OCI-LY1 (cell line): ENCODE measurements around the gene PDK2.

Source experiments
- H2AFZ ChIP-seq: fragments of 200-600 bp; sonication (generic), shearing (Covaris generic); 2 replicates; pipeline ENCODE4 v1.6.0; 2014; ENCODE audit warnings: antibody characterized with exemption, mild to moderate bottlenecking, low read length
- H3F3A ChIP-seq: fragments of 200-600 bp; sonication (generic), shearing (Covaris generic); 2 replicates; pipeline ENCODE4 v1.6.0; 2014; ENCODE audit warnings: mild to moderate bottlenecking, antibody characterized with exemption, low read length, moderate library complexity; ENCODE audit not compliant: insufficient read depth
- H3K27ac ChIP-seq: fragments of 200-600 bp; sonication (generic); 2 replicates; pipeline ENCODE4 v1.5.1; 2014; ENCODE audit warnings: low read length, mixed run types, mild to moderate bottlenecking, low read depth; ENCODE audit not compliant: poor library complexity, severe bottlenecking
- H3K27me3 ChIP-seq: fragments of 200-600 bp; sonication (generic); 2 replicates; pipeline ENCODE4 v1.6.0; 2014; ENCODE audit warnings: antibody characterized with exemption, mild to moderate bottlenecking, low read length, moderate library complexity; ENCODE audit not compliant: insufficient read depth
- H3K36me3 ChIP-seq: fragments of 200-600 bp; sonication (generic); 2 replicates; pipeline ENCODE4 v1.6.1; 2014; ENCODE audit warnings: mild to moderate bottlenecking, antibody characterized with exemption, low read length, moderate library complexity, mixed read lengths; ENCODE audit not compliant: insufficient read depth
- H3K4me1 ChIP-seq: fragments of 200-600 bp; sonication (generic); 2 replicates; pipeline ENCODE4 v1.5.1; 2014; ENCODE audit warnings: mild to moderate bottlenecking, low read length, moderate library complexity; ENCODE audit not compliant: insufficient read depth, severe bottlenecking
- H3K4me2 ChIP-seq: fragments of 200-600 bp; sonication (generic), shearing (Covaris generic); 2 replicates; pipeline ENCODE4 v1.6.1; 2014; ENCODE audit warnings: low read length
- H3K4me3 ChIP-seq: fragments of 200-600 bp; sonication (generic); 2 replicates; pipeline ENCODE4 v1.5.1; 2014; ENCODE audit warnings: low read length, low read depth, mild to moderate bottlenecking, mixed read lengths; ENCODE audit not compliant: poor library complexity, severe bottlenecking
- H3K79me2 ChIP-seq: fragments of 200-600 bp; shearing (Covaris generic); 2 replicates; pipeline ENCODE4 v1.6.1; 2016; ENCODE audit warnings: mixed run types, low read length, mixed read lengths; ENCODE audit not compliant: insufficient read depth
- H3K9ac ChIP-seq: fragments of 200-600 bp; sonication (generic), shearing (Covaris generic); 2 replicates; pipeline ENCODE4 v1.6.1; 2014; ENCODE audit warnings: mild to moderate bottlenecking, low read length, mixed read lengths
- H3K9me2 ChIP-seq: fragments of 200-600 bp; sonication (generic), shearing (Covaris generic); 2 replicates; pipeline ENCODE4 v1.6.1; 2014; ENCODE audit warnings: low read depth, mild to moderate bottlenecking, low read length, mixed read lengths
- H3K9me3 ChIP-seq: fragments of 200-600 bp; shearing (Covaris generic); 2 replicates; pipeline ENCODE4 v1.6.1; 2014; ENCODE audit warnings: low read length, mixed read lengths
- H4K20me1 ChIP-seq: fragments of 200-600 bp; sonication (generic), shearing (Covaris generic); 2 replicates; pipeline ENCODE4 v1.6.0; 2016; ENCODE audit warnings: mild to moderate bottlenecking, low read length; ENCODE audit not compliant: insufficient read depth
- EZH2 ChIP-seq: fragments of 200-600 bp; sonication (generic), shearing (Covaris generic); IDR thresholded peaks from 2 replicates; pipeline ENCODE4 v1.8.0; 2017; ENCODE audit warnings: borderline replicate concordance, mixed run types, mild to moderate bottlenecking, antibody characterized with exemption, low read length, moderate library complexity, mixed read lengths
- TF ChIP-seq, protein P1 (sequence below): fragments of 200-600 bp; sonication (generic), shearing (Covaris generic); IDR thresholded peaks from 2 replicates; pipeline ENCODE4 v1.5.1; 2017; ENCODE audit warnings: mild to moderate bottlenecking, antibody characterized with exemption, low read length, moderate library complexity, mixed read lengths

The PDK2 gene

DNA sequence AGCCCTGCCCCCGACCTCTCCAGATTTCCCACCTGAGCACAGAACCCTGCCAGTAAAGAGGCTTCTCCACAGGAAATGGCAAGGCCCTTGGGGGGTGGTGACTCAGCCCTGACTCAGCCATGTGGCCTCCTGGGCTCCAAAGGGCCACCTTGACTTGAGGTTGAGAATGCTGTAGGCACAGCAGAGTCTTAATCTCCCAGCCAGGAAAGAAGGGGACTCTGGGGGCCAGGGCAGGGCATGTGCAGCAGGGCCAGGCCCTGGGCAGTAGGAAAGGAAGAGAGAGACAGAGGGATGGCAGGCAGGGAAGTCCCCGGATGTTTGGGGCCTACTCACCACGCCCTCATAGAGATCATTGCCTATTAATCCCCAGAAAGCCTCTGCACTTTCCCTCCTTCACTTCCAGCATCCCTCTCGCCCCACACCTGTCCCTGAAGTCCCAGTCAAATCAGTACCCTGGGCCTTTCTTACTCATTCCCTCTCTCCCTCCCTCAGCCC, 44.0 kb upstream of the PDK2 start:
- H3K79me2 ChIP-seq, result no peaks in the 10 kb centered on the region
- TF ChIP-seq EZH2, result no peak
- no peak overlapping the region for H3K9ac ChIP-seq
- H3K36me3 ChIP-seq, result no peaks in the 10 kb centered on the region
- H2AFZ ChIP-seq, result no peak overlapping the region
- H3K9me3 ChIP-seq, result no peaks in the 10 kb centered on the region
- no peaks in the 10 kb centered on the region for H4K20me1 ChIP-seq
- H3K4me2 ChIP-seq, result no peak overlapping the region
- H3K4me3 ChIP-seq, result no peak overlapping the region
- H3F3A ChIP-seq, result no peaks in the 10 kb centered on the region
- H3K9me2 ChIP-seq, result no peaks in the 10 kb centered on the region
- no peaks in the 10 kb centered on the region for H3K27me3 ChIP-seq
- no peak overlapping the region for H3K27ac ChIP-seq
- H3K4me1 ChIP-seq, result peaks cover 10% of the 10 kb centered on the region

DNA sequence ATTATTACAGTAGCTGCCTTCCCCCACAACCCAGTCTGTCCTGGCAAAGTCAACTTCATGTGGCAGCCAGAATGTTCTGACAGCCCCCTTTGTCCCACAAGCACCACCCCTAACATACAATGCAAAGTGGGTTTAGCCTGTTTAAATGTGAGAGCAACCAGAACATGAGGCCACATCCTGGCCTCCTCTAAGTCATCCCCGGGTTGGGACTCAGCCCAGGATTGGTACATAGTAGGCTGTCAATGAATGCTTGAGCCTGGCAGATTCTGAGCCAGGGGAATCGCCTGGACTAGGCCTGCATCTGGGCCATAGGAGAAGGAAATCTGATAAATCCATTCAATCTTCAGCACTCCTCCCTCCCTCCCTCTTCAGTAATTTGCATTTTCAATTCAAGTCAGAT, 43.5 kb upstream of the PDK2 start:
- Histone ChIP-seq H3F3A (no peaks in the 10 kb centered on the region), H3K27ac (no peak overlapping the region), H3K4me1 (peaks cover 12% of the 10 kb centered on the region), H3K9me2 (no peaks in the 10 kb centered on the region), H3K27me3 (no peaks in the 10 kb centered on the region), H3K36me3 (no peaks in the 10 kb centered on the region), H3K4me2 (no peak overlapping the region), H2AFZ (no peak overlapping the region), H3K9me3 (no peaks in the 10 kb centered on the region), H3K9ac (no peak overlapping the region), H3K4me3 (no peak overlapping the region), H4K20me1 (no peaks in the 10 kb centered on the region), H3K79me2 (no peaks in the 10 kb centered on the region)
- TF ChIP-seq, protein P1, sequence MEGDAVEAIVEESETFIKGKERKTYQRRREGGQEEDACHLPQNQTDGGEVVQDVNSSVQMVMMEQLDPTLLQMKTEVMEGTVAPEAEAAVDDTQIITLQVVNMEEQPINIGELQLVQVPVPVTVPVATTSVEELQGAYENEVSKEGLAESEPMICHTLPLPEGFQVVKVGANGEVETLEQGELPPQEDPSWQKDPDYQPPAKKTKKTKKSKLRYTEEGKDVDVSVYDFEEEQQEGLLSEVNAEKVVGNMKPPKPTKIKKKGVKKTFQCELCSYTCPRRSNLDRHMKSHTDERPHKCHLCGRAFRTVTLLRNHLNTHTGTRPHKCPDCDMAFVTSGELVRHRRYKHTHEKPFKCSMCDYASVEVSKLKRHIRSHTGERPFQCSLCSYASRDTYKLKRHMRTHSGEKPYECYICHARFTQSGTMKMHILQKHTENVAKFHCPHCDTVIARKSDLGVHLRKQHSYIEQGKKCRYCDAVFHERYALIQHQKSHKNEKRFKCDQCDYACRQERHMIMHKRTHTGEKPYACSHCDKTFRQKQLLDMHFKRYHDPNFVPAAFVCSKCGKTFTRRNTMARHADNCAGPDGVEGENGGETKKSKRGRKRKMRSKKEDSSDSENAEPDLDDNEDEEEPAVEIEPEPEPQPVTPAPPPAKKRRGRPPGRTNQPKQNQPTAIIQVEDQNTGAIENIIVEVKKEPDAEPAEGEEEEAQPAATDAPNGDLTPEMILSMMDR, result no peak
- TF ChIP-seq EZH2, result no peak

DNA sequence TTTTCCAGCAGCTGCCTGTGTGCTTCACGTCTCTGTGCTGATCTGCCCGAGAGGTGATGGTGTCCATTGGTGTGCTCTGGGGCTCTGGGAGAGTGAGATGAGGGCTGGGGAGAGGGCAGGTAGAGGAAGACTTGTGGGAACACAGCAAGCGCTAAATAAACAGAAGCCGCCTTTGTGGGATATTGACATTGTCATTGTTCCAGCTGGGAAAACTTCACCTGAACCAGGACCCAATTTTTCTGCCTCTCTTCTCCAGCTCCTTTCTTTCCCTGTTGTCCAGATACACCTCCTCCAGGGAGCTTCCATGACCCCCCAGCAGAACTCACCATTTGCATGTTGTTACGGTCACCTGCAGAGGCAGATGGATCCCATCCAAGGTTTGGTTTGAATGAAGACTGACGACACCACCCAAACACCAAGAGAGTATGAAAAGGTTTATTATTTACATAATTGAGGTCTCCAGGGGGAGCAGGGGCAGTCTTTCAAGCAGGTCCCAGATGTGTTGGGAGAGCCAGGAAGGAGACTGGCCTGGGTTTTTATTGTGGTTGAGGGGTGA, 42.8 kb upstream of the PDK2 start:
- no peaks in the 10 kb centered on the region for H3K9me3 ChIP-seq
- H3K4me3 ChIP-seq, result no peak overlapping the region
- no peaks in the 10 kb centered on the region for H3F3A ChIP-seq
- H3K27me3 ChIP-seq, result 0 out of 2 replicates have a peak, but pooled peaks cover 3% of the 10 kb centered on the region
- no peak overlapping the region for H3K9ac ChIP-seq
- H4K20me1 ChIP-seq, result no peaks in the 10 kb centered on the region
- H3K4me2 ChIP-seq, result no peak overlapping the region
- peaks cover 18% of the 10 kb centered on the region for H3K4me1 ChIP-seq
- H3K27ac ChIP-seq, result no peak overlapping the region
- no peaks in the 10 kb centered on the region for H3K9me2 ChIP-seq
- TF ChIP-seq, protein P1, result no peak
- TF ChIP-seq EZH2, result no peak
- no peaks in the 10 kb centered on the region for H3K79me2 ChIP-seq
- H3K36me3 ChIP-seq, result no peaks in the 10 kb centered on the region
- H2AFZ ChIP-seq, result no peak overlapping the region
